HepG2 (cell line): Measurements from ENCODE around the gene GOLGA3. TPM values are rescaled to one million over a fixed set of nuclear protein-coding genes. Genes with fewer than 3 reads are reported as not detected.

Experiments
- AGO1 ChIP-seq: fragments of 200-400 bp; formaldehyde crosslinking; IDR thresholded peaks from 2 replicates; pipeline ENCODE4 v1.6.1; 2017; ENCODE audit warnings: mild to moderate bottlenecking, low read depth, low read length, moderate library complexity; ENCODE audit not compliant: poor library complexity, severe bottlenecking
- ATF7 ChIP-seq, 2 experiments: fragments of 450-650 bp in 1 of 2; sonication (generic) in 1 of 2; formaldehyde crosslinking in 1 of 2; IDR thresholded peaks; 2 replicates each; pipeline versions ENCODE4 v1.4.0 to v1.6.1; 2016 to 2020; ENCODE audit warnings: antibody characterized with exemption in 1 of 2, mild to moderate bottlenecking in 1 of 2, missing genetic modification reagents in 1 of 2
- CSRNP1 ChIP-seq: sonication (generic); formaldehyde crosslinking; IDR thresholded peaks from 2 replicates; pipeline ENCODE4 v1.8.1; 2023; ENCODE audit warnings: mild to moderate bottlenecking, missing genetic modification reagents
- DPF2 ChIP-seq: sonication (generic); formaldehyde crosslinking; IDR thresholded peaks from 2 replicates; pipeline ENCODE4 v1.4.0; 2020; ENCODE audit warnings: mild to moderate bottlenecking, low read depth, missing genetic modification reagents, borderline replicate concordance
- ELF1 ChIP-seq: sonication (generic); formaldehyde crosslinking; IDR thresholded peaks from 2 replicates; pipeline ENCODE4 v1.4.0; 2020; ENCODE audit warnings: missing genetic modification reagents
- HES4 ChIP-seq: sonication (generic); formaldehyde crosslinking; IDR thresholded peaks from 2 replicates; pipeline ENCODE4 v1.9.0; 2021; ENCODE audit warnings: mild to moderate bottlenecking, missing genetic modification reagents, borderline replicate concordance
- NFATC3 ChIP-seq: sonication (generic); formaldehyde crosslinking; IDR thresholded peaks from 2 replicates; pipeline ENCODE4 v1.5.1; 2020; ENCODE audit warnings: mild to moderate bottlenecking, missing genetic modification reagents
- PHF5A ChIP-seq: IDR thresholded peaks from one replicate; pipeline ENCODE4 v1.6.1; 2018; ENCODE audit warnings: low read depth, missing genetic modification reagents; ENCODE audit not compliant: unreplicated experiment
- PHF8 ChIP-seq: sonication (generic); formaldehyde crosslinking; IDR thresholded peaks from 2 replicates; pipeline ENCODE4 v1.5.0; 2020; ENCODE audit warnings: missing genetic modification reagents
- SIN3A ChIP-seq: IDR thresholded peaks from 2 replicates; pipeline ENCODE4 v1.6.1; 2011; ENCODE audit warnings: low read depth, mild to moderate bottlenecking, control low read depth, low read length, borderline replicate concordance
- TEAD3 ChIP-seq: optimal IDR thresholded peaks from 2 replicates; pipeline ENCODE3; 2016; ENCODE audit warnings: borderline replicate concordance
- TMF1 ChIP-seq: sonication (generic); formaldehyde crosslinking; IDR thresholded peaks from 2 replicates; pipeline ENCODE4 v1.8.1; 2022; ENCODE audit warnings: low read depth, missing genetic modification reagents
- ZZZ3 ChIP-seq: sonication (generic); formaldehyde crosslinking; IDR thresholded peaks from 2 replicates; pipeline ENCODE4 v1.4.0; 2020; ENCODE audit warnings: missing genetic modification reagents, mild to moderate bottlenecking, borderline replicate concordance
- polyA plus RNA-seq, 8 experiments: library from polyadenylated mRNA; depleted of rRNA in 3 of 8; stranded (reverse) in 7 of 8; unstranded in 1 of 8; fragments of >200 nt; fragmentation: Illumina TruSeq in 4 of 8; extraction: Trizol in 4 of 8; gene quantifications; 2 replicates each; pipeline versions ENCODE4 v1.2.1 to v1.2.3, GENCODE V29; 2011 to 2016; ENCODE audit warnings: low read depth in 4 of 8, missing spikeins in 1 of 8, mixed read lengths in 1 of 8; ENCODE audit not compliant: insufficient read depth in 1 of 8
- total RNA-seq, 5 experiments: library from RNA; depleted of rRNA; stranded (reverse); fragments of >200 nt; fragmentation: Illumina TruSeq; extraction: Trizol; gene quantifications; 2 replicates each; pipeline ENCODE4 v1.2.3, GENCODE V29; 2016; ENCODE audit warnings: low read depth in 1 of 5

Gene GOLGA3
- total and polyA plus RNA-seq, 2 of the 13 experiments (the other 11 are each of a cell fraction or from before 2014, with no cell fraction given): 22.0 to 43.0 TPM

GRCh38 chr12:132827763-132828703 is 636 bp downstream of the GOLGA3 start (continued):
- peak; percentile 6; the same call in 1 of the 2 replicates for TF ChIP-seq SIN3A
- TF ChIP-seq ATF7 (IDR thresholded peaks at IDR 0.05): no peak
- TF ChIP-seq ATF7 (CRISPR knock-in tag; IDR thresholded peaks at IDR 0.05): no peak
- no peak for TF ChIP-seq ZZZ3 (CRISPR knock-in tag)
- no peak; the same call in 1 of the 2 replicates for TF ChIP-seq ELF1 (CRISPR knock-in tag)
- TF ChIP-seq PHF5A (CRISPR knock-in tag): no peak
- TF ChIP-seq NFATC3 (CRISPR knock-in tag): 0 out of 2 replicates have a peak, but pooled peaks have one; percentile 35
- 0 out of 2 replicates have a peak, but pooled peaks have one; percentile 28 for TF ChIP-seq CSRNP1
- peak; percentile 4 for TF ChIP-seq AGO1
- TF ChIP-seq DPF2 (CRISPR knock-in tag): no peak
- TF ChIP-seq HES4: 0 out of 2 replicates have a peak, but pooled peaks have one; percentile 14
- TF ChIP-seq TEAD3: peak; percentile 12
- peak; percentile 70; the same call in 1 of the 2 replicates for TF ChIP-seq PHF8 (CRISPR knock-in tag)
- TF ChIP-seq TMF1 (CRISPR knock-in tag): peak; percentile 37; the same call in 1 of the 2 replicates
